Measurements from ENCODE around the gene FGD6.

GRCh38 chr12:95116773-95117172 is 100.5 kb downstream of the FGD6 start:
- no peak for TF ChIP-seq CTCF (conservative IDR thresholded peaks at IDR 0.05 in 1 of 2, IDR thresholded peaks at IDR 0.05 in 1 of 2; ENCODE audit: low read depth in 1 of 2, low read length in 2 of 2)
- no peak for TF ChIP-seq EZH2 (IDR thresholded peaks at IDR 0.05; ENCODE audit: low read length, missing control alignments)

Data from fibroblast of lung (primary cell).